ENCODE data around the gene IL31.

Gene IL31

GRCh38 chr12:122126713-122127597, 47.1 kb downstream of the IL31 start:
- no peak overlapping the region for H2AFZ ChIP-seq (ENCODE audit: low read length, unreplicated experiment)
- peaks cover 12% of the 10 kb centered on the region; the same call in 1 of the 2 replicates for H3K36me3 ChIP-seq (ENCODE audit: insufficient read depth, low read length)
- no peaks in the 10 kb centered on the region for H3K27me3 ChIP-seq (ENCODE audit: insufficient read depth, low read length)
- no peak overlapping the region for H3K27ac ChIP-seq (ENCODE audit: low read depth, low read length)
- H3K79me2 ChIP-seq (ENCODE audit: control insufficient read depth, insufficient read depth, low read length, unreplicated experiment), result peaks cover 33% of the 10 kb centered on the region
- peaks cover 21% of the 10 kb centered on the region for H3K4me1 ChIP-seq (ENCODE audit: control insufficient read depth, insufficient read depth, low read length, unreplicated experiment)
- no peak overlapping the region for H3K4me3 ChIP-seq (ENCODE audit: low read depth, low read length)

GRCh38 chr12:122126342-122126635, 47.7 kb downstream of the IL31 start:
- Histone ChIP-seq H3K27me3 (ENCODE audit: insufficient read depth, low read length) (no peaks in the 10 kb centered on the region), H3K79me2 (ENCODE audit: control insufficient read depth, insufficient read depth, low read length, unreplicated experiment) (peaks cover 33% of the 10 kb centered on the region), H3K4me1 (ENCODE audit: control insufficient read depth, insufficient read depth, low read length, unreplicated experiment) (peaks cover 21% of the 10 kb centered on the region), H3K27ac (ENCODE audit: low read depth, low read length) (no peak overlapping the region), H2AFZ (ENCODE audit: low read length, unreplicated experiment) (no peak overlapping the region), H3K36me3 (ENCODE audit: insufficient read depth, low read length) (peaks cover 12% of the 10 kb centered on the region; the same call in 1 of the 2 replicates), H3K4me3 (ENCODE audit: low read depth, low read length) (no peak overlapping the region)

DNA sequence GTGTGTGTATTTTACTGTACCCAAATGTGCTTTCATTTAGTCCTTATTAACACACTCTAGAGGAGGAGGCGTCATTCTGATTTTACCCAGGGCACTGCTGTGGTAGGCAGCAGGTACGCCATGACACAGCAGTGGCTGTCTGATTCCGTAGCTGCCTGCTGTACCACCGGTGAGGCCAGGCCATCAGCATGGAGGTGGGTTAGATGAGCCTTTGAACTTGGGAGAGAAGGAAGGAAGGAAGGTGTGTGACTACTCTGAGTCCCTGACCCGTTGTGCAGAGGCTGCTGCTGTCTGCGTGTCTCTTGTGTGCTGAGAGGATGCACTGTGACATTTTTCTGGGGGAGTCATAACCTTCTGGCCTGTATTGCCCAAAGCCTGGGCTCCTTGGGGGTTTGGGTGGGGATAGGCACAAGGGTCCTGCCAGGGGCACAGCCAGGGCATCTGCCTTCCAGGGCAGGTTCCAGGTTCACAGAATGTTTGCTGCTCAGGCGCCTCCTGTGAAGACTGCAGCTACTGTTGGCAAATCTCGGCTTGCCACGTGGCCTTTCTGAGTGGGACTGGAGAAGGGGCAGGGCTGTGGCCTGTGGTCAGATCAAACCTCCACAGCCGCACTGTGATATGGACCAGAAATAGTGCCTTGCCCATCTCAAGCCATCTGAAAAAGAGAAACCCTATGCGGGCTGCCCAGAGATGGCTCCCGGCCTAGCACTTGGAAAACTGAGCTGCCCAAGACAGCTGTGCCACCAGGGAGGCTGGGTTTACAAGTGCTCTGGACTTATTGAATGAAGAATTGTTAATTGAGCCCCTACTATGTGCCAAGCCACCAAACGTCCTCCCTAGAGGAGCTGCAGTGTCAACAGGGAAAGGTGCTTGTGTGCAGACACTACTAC, 48.3 kb downstream of the IL31 start:
- no peak overlapping the region for H2AFZ ChIP-seq (ENCODE audit: low read length, unreplicated experiment)
- peaks cover 12% of the 10 kb centered on the region; the same call in 1 of the 2 replicates for H3K36me3 ChIP-seq (ENCODE audit: insufficient read depth, low read length)
- no peak overlapping the region for H3K4me3 ChIP-seq (ENCODE audit: low read depth, low read length)
- peaks cover 33% of the 10 kb centered on the region for H3K79me2 ChIP-seq (ENCODE audit: control insufficient read depth, insufficient read depth, low read length, unreplicated experiment)
- no peak overlapping the region for H3K27ac ChIP-seq (ENCODE audit: low read depth, low read length)
- no peaks in the 10 kb centered on the region for H3K27me3 ChIP-seq (ENCODE audit: insufficient read depth, low read length)
- H3K4me1 ChIP-seq (ENCODE audit: control insufficient read depth, insufficient read depth, low read length, unreplicated experiment), result peaks cover 20% of the 10 kb centered on the region

DNA sequence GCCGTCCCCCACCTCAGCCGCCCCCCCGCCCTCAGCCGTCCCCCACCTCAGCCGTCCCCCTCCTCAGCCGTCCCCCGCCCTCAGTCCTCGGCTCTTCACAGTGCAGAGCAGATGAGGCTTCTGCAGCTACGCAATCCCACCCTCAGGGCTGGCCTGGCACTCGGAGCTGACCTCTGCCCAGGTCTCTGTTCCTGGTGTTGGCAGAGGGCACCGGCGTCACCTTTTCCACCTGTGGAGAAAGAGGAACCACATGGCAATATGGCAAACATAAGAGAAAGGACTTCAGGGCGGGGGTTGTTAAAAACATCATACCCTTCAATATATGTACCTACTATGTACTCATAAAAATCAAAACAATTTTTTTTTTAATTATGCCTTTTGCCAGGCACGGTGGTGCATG, 49.7 kb downstream of the IL31 start:
- Histone ChIP-seq H3K27me3 (ENCODE audit: insufficient read depth, low read length) (no peaks in the 10 kb centered on the region), H3K4me3 (ENCODE audit: low read depth, low read length) (no peak overlapping the region), H3K79me2 (ENCODE audit: control insufficient read depth, insufficient read depth, low read length, unreplicated experiment) (peaks cover 41% of the 10 kb centered on the region), H3K4me1 (ENCODE audit: control insufficient read depth, insufficient read depth, low read length, unreplicated experiment) (peaks cover 9% of the 10 kb centered on the region), H3K27ac (ENCODE audit: low read depth, low read length) (no peak overlapping the region), H2AFZ (ENCODE audit: low read length, unreplicated experiment) (no peak overlapping the region), H3K36me3 (ENCODE audit: insufficient read depth, low read length) (peaks cover 7% of the 10 kb centered on the region; the same call in 1 of the 2 replicates)

DNA sequence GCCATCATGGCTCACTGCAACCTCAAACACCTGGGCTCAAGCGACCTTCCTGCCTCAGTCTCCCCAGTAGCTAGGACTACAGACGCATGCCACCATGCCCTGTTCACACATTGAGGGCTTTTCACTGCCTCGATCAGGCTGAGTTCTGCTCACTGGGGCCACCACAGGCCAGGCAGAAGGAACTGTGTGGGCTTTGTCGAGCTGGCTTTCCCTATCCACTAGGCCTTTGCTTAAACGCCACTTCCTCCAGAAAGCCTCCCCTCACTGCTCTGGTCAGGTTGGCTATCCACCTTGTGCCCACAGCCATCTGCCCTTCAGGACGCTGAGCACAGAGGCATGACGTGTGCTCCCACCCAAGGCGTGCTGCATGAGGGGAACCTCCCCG, 50.3 kb downstream of the IL31 start:
- Histone ChIP-seq H3K27ac (ENCODE audit: low read depth, low read length) (no peak overlapping the region), H3K36me3 (ENCODE audit: insufficient read depth, low read length) (peaks cover 7% of the 10 kb centered on the region; the same call in 1 of the 2 replicates), H3K4me1 (ENCODE audit: control insufficient read depth, insufficient read depth, low read length, unreplicated experiment) (peaks cover 9% of the 10 kb centered on the region), H2AFZ (ENCODE audit: low read length, unreplicated experiment) (no peak overlapping the region), H3K27me3 (ENCODE audit: insufficient read depth, low read length) (no peaks in the 10 kb centered on the region), H3K4me3 (ENCODE audit: low read depth, low read length) (no peak overlapping the region), H3K79me2 (ENCODE audit: control insufficient read depth, insufficient read depth, low read length, unreplicated experiment) (peaks cover 41% of the 10 kb centered on the region)

DNA sequence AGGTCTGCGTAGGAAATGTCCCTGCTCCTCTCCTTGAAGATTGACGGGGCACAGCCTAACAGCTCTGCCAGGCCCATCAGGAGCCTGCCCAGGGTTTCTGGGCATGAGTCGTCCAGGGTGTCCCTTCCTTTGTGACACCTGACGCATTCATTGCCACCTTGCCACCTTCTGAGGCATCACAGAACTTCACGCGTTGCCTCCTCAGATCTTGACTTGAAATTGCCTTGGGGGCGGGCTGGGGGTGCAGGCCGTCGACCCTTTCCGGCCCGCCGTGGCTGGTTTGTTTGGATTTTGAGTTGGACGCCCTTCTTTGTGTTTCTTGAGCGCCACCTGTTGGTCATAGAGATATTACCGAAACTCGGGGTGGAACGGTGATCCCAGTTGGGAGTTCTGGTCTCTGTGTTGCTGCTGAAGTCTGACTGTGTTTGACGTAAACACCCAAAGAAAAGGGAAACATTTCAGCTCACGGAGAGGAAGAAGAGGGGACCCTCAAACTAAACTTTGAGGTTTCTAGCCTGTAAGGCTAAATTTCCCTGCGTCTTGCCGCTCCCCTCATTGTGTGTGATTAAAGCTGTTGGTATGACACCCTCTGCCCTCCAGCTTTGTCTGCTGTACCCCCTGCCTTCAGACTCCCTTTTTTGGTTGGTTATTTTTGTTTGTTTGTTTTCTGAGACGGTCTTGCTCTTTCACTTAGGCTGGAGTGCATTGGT, 50.8 kb downstream of the IL31 start:
- H3K4me1 ChIP-seq (ENCODE audit: control insufficient read depth, insufficient read depth, low read length, unreplicated experiment), result peaks cover 9% of the 10 kb centered on the region
- peak overlapping the region; percentile 72 for H2AFZ ChIP-seq (ENCODE audit: low read length, unreplicated experiment)
- no peaks in the 10 kb centered on the region for H3K27me3 ChIP-seq (ENCODE audit: insufficient read depth, low read length)
- H3K27ac ChIP-seq (ENCODE audit: low read depth, low read length), result no peak overlapping the region
- peaks cover 41% of the 10 kb centered on the region for H3K79me2 ChIP-seq (ENCODE audit: control insufficient read depth, insufficient read depth, low read length, unreplicated experiment)
- H3K36me3 ChIP-seq (ENCODE audit: insufficient read depth, low read length), result peaks cover 5% of the 10 kb centered on the region; the same call in 1 of the 2 replicates
- peak overlapping the region; percentile 51; the same call in 1 of the 2 replicates for H3K4me3 ChIP-seq (ENCODE audit: low read depth, low read length)

All from ACC112 (cell line).